Testis (tissue), 3 donors: ENCODE data around the gene SGTB. TPM values are rescaled to one million over a fixed set of nuclear protein-coding genes. Genes with fewer than 3 reads are reported as not detected.

Experiments
- DNase-seq: peaks from one replicate; pipeline ENCODE4 v3.0.0-alpha.2; 2019
- H3K27ac ChIP-seq, 2 donors: fragments of 200-600 bp; sonication (generic); one replicate each; pipeline ENCODE4 v1.5.1; 2019
- H3K27me3 ChIP-seq: fragments of 200-600 bp; sonication (generic); one replicate; pipeline ENCODE4 v1.5.1; 2019
- H3K36me3 ChIP-seq: fragments of 200-600 bp; sonication (generic); one replicate; pipeline ENCODE4 v1.5.1; 2017; ENCODE audit warnings: low read depth; ENCODE audit errors: missing control alignments
- H3K4me1 ChIP-seq: fragments of 200-600 bp; sonication (generic); one replicate; pipeline ENCODE4 v1.5.1; 2019
- H3K4me3 ChIP-seq, 2 donors: fragments of 200-600 bp; sonication (generic); one replicate each; pipeline ENCODE4 v1.5.1; 2017 to 2019
- H3K9me3 ChIP-seq: fragments of 200-600 bp; sonication (generic); one replicate; pipeline ENCODE4 v1.5.1; 2017
- POLR2A ChIP-seq: fragments of 450-650 bp; IDR thresholded peaks from one replicate; pipeline ENCODE4 v1.6.1; 2017; ENCODE audit warnings: antibody characterized with exemption, mild to moderate bottlenecking, moderate library complexity
- WGBS, 2 donors: methylation state at CpG; one replicate each; pipeline ENCODE4 v1.1.5; 2018; 5-methylcytosine and 5-hydroxymethylcytosine counted together
- intact Hi-C: fragments of 100-400 bp; cut with DNase I; formaldehyde crosslinking; loops from one replicate; pipeline ENCODE4 v1.15.1; 2023; ENCODE audit warnings: low total_unique reads
- polyA plus RNA-seq: library from polyadenylated mRNA; stranded (reverse); fragments of 350-450 nt; fragmentation: Illumina TruSeq; extraction: RNeasy Lipid Tissue Mini Kit (QIAGEN cat#74804); gene quantifications from one replicate; pipeline ENCODE4 v1.2.3, GENCODE V29; 2014; ENCODE audit warnings: low read depth, low replicate concordance; ENCODE audit not compliant: insufficient read depth
- total RNA-seq, 2 donors: library from RNA; depleted of rRNA; stranded (reverse); fragments of >200 nt; gene quantifications; one replicate each; pipeline ENCODE4 v1.2.3, GENCODE V29; 2016
- TF ChIP-seq, protein P1 (sequence below), 3 experiments: fragments of 450-650 bp in 2 of 3; fragments of 200-600 bp in 1 of 3; sonication (generic) in 1 of 3; IDR thresholded peaks; one replicate each; pipeline ENCODE4 v1.5.1; 2016 to 2019; ENCODE audit warnings: antibody characterized with exemption in 3 of 3, mild to moderate bottlenecking in 2 of 3, moderate library complexity in 1 of 3

SGTB gene
- total and polyA plus RNA-seq, 3 donors from 2014 or later = 2.3 to 4.5 (median 3.8) TPM

DNA sequence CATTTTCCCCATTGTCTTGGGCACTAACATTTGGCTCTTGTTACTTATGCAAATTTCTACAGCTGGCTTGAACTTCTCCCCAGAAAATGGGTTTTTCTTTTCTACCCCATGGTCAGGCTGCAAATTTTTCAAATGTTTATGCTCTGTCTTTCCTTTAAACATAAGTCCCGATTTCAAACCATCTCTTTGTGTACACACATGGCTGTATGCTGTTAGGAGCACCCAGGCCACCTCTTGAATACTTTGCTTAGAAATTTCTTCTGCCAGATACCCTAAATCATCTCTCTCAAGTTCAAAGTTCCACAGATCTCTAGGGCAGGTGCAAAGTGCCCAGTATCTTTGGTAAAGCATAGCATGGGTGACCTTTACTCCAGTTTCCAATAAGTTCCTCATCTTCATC, 45.7 kb upstream of the SGTB start:
- TF ChIP-seq, protein P1, sequence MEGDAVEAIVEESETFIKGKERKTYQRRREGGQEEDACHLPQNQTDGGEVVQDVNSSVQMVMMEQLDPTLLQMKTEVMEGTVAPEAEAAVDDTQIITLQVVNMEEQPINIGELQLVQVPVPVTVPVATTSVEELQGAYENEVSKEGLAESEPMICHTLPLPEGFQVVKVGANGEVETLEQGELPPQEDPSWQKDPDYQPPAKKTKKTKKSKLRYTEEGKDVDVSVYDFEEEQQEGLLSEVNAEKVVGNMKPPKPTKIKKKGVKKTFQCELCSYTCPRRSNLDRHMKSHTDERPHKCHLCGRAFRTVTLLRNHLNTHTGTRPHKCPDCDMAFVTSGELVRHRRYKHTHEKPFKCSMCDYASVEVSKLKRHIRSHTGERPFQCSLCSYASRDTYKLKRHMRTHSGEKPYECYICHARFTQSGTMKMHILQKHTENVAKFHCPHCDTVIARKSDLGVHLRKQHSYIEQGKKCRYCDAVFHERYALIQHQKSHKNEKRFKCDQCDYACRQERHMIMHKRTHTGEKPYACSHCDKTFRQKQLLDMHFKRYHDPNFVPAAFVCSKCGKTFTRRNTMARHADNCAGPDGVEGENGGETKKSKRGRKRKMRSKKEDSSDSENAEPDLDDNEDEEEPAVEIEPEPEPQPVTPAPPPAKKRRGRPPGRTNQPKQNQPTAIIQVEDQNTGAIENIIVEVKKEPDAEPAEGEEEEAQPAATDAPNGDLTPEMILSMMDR (IDR thresholded peaks at IDR 0.05) = no peak
- no peak for TF ChIP-seq POLR2A
- Histone ChIP-seq H3K36me3 (no peaks in the 10 kb centered on the region), H3K4me3 (no peak overlapping the region), H3K4me1 (no peaks in the 10 kb centered on the region), H3K27ac (no peak overlapping the region), H3K9me3 (no peaks in the 10 kb centered on the region), H3K27me3 (no peaks in the 10 kb centered on the region)
- WGBS, 2 donors = 100% methylated on average over 1 of the region's 1 CpG
- intact Hi-C loops = no loop called here
- DNase-seq = no peak

DNA sequence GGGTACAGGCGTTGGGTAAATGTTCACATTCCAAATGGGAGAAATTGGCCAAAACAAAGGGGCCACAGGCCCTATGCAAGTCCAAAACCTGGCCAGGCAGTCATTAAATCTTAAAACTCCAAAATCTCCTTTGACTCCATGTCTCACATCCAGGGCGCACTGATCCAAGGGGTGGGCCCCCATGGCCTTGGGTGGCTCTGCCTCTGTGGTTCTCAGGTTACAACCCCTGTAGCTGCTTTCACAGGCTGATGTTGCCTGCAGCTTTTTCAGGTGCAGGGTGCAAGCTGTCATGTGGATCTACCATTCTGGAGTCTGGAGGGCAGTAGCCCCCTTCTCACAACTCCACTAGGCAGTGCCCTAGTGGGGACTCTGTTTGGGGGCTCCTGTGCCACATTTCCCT, 44.9 kb upstream of the SGTB start:
- Histone ChIP-seq H3K27ac (no peak overlapping the region), H3K27me3 (no peaks in the 10 kb centered on the region), H3K4me3 (no peak overlapping the region), H3K9me3 (no peaks in the 10 kb centered on the region), H3K4me1 (no peaks in the 10 kb centered on the region), H3K36me3 (no peaks in the 10 kb centered on the region)
- intact Hi-C loops = no loop called here
- 88 to 94% methylated on average over 2 of the region's 2 CpGs for WGBS, 2 donors
- no peak for DNase-seq
- TF ChIP-seq POLR2A = no peak

DNA sequence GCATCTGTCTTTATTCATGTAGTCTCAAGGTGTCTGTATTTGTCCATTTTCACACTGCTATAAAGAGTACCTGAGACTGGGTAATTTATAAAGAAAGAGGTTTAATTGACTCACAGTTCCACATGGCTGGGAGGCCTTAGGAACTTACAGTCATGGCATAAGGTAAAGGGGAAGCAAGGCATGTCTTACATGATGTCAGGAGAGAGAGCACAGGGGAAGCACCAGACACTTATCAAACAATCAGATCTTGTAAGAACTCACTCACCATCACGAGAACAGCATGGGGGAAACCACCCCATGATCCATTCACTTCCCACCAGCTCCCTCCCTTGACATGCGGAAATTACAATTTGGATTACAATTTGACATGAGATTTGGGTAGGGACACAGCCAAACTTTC, 44.3 kb upstream of the SGTB start:
- Histone ChIP-seq H3K27ac (no peak overlapping the region), H3K4me1 (no peaks in the 10 kb centered on the region), H3K27me3 (no peaks in the 10 kb centered on the region), H3K4me3 (no peak overlapping the region), H3K36me3 (no peaks in the 10 kb centered on the region), H3K9me3 (no peaks in the 10 kb centered on the region)
- intact Hi-C loops = no loop called here
- no peak for DNase-seq
- TF ChIP-seq POLR2A = no peak
- TF ChIP-seq, protein P1 (IDR thresholded peaks at IDR 0.05) = no peak
- WGBS, 2 donors = 89 to 96% methylated on average over 2 of the region's 2 CpGs

DNA sequence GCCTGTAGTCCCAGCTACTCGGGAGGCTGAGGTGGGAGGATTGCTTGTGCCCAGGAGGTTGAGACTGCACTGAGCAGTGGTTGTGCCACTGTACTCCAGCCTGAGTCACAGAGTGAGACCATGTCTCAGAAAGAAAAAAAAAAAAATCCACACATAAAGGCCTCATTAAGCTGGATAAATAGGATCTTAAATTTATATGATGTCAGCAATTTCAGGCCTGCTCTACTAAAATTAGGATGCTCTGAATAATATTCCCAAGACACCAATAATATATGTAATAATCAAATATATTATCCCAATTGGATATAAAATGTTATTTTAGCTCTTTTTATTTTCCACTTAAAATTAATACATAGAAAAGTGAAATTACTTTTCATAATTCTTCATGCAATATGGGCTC, 43.7 kb upstream of the SGTB start:
- TF ChIP-seq, protein P1 (IDR thresholded peaks at IDR 0.05) = no peak
- no peak for TF ChIP-seq POLR2A

DNA sequence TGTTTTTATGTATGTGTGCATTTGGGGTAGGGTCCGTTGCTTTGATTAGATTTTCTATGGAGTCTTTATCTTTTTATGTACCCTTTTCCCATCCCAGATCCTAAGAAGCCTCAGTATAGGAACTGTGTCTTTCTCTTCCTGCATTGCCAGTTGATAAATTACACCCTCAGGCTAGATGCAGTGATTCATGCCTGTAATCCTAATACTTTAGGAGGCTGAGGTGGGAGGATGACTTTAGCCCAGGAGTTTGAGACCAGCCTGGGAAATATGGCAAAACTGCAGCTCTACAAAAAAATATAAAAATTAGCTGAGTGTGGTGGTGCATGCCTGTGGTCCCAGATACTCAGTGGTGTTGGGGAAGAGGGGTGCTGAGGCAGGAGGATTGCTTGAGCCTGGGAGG, 40.3 kb upstream of the SGTB start:
- Histone ChIP-seq H3K4me1 (no peaks in the 10 kb centered on the region), H3K4me3 (no peak overlapping the region), H3K27ac (no peak overlapping the region), H3K27me3 (no peaks in the 10 kb centered on the region), H3K9me3 (no peaks in the 10 kb centered on the region), H3K36me3 (no peaks in the 10 kb centered on the region)
- no peak for DNase-seq
- intact Hi-C loops = no loop called here
- WGBS, 2 donors = 88 to 96% methylated on average over 1 of the region's 1 CpG
- TF ChIP-seq POLR2A = no peak
- TF ChIP-seq, protein P1 (IDR thresholded peaks at IDR 0.05) = no peak

More for the DNA sequence above, 43.7 kb upstream of the SGTB start:
- intact Hi-C loops = no loop called here
- 85 to 93% methylated on average over 1 of the region's 1 CpG for WGBS, 2 donors
- Histone ChIP-seq H3K4me3 (no peak overlapping the region), H3K36me3 (no peaks in the 10 kb centered on the region), H3K27ac (no peak overlapping the region), H3K27me3 (no peaks in the 10 kb centered on the region), H3K4me1 (no peaks in the 10 kb centered on the region), H3K9me3 (no peaks in the 10 kb centered on the region)
- no peak for DNase-seq
